Activated T-cell treated with anti-CD3 and anti-CD28 coated beads, Interleukin-2, amount 50 U/mL, for 4 hours (primary cell): ENCODE measurements around the gene GTPBP8. TPM values are rescaled to one million over a fixed set of nuclear protein-coding genes. Genes with fewer than 3 reads are reported as not detected.

Experiments used
- ATAC-seq, 2 donors: fragments of 200-7000 bp; cut with Tn5 transposase; one replicate each; pipeline ENCODE4 v1.10.0; 2021
- DNase-seq: peaks from one replicate; pipeline ENCODE4 v3.0.0-alpha.2; 2020
- H3K27me3 Mint-ChIP-seq: one replicate; pipeline ENCODE4 v1.8.0; 2021; ENCODE audit warnings: low read depth, mixed read lengths
- H3K36me3 Mint-ChIP-seq: one replicate; pipeline ENCODE4 v1.8.0; 2022; ENCODE audit warnings: mixed read lengths; ENCODE audit not compliant: insufficient read depth
- H3K4me1 Mint-ChIP-seq: one replicate; pipeline ENCODE4 v1.8.0; 2021; ENCODE audit warnings: low read depth, mixed read lengths
- H3K4me3 Mint-ChIP-seq: one replicate; pipeline ENCODE4 v1.8.0; 2021; ENCODE audit warnings: mild to moderate bottlenecking, moderate library complexity, mixed read lengths
- H3K9me3 Mint-ChIP-seq: one replicate; pipeline ENCODE4 v1.8.0; 2021; ENCODE audit warnings: mixed read lengths
- total RNA-seq, 3 donors: library from RNA; stranded (reverse); gene quantifications; one replicate each; pipeline ENCODE4 v1.2.1, GENCODE V29; 2021

GTPBP8 gene
- total RNA-seq, 3 donors from 2014 or later, result 28.1 to 28.4 (median 28.1) TPM

DNA sequence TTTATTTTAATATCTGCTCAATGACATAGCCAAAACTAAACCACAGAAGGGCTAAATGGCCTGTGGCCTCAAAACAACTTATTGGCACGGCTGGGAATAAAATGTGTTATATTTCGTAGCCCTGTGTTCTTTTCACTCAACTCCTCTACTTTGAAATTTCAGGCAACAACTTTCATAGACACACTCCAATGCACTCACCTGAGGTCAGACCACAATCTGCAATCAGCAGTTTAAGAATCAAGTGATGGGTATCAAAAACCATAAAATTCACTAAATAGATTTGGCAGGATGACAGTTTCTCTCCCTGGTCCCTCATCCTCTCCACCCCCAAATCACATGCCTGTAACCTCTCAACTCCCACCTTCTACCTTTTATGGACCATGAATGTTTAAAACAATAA lies 13.8 kb upstream of the GTPBP8 start:
- Mint-ChIP-seq H3K36me3 (no peaks in the 10 kb centered on the region), H3K4me1 (peaks cover 69% of the 10 kb centered on the region), H3K27me3 (no peaks in the 10 kb centered on the region), H3K4me3 (no peak overlapping the region), H3K9me3 (no peaks in the 10 kb centered on the region)
- DNase-seq (no peak), ATAC-seq (no peak)

- Mint-ChIP-seq H3K4me1 (peaks cover 67% of the 10 kb centered on the region), H3K27me3 (no peaks in the 10 kb centered on the region), H3K36me3 (no peaks in the 10 kb centered on the region), H3K9me3 (no peaks in the 10 kb centered on the region), H3K4me3 (no peak overlapping the region)
- ATAC-seq (no peak), DNase-seq (no peak)
Observed at GRCh38 chr3:112979244-112979832, 11.4 kb upstream of the GTPBP8 start.

DNA sequence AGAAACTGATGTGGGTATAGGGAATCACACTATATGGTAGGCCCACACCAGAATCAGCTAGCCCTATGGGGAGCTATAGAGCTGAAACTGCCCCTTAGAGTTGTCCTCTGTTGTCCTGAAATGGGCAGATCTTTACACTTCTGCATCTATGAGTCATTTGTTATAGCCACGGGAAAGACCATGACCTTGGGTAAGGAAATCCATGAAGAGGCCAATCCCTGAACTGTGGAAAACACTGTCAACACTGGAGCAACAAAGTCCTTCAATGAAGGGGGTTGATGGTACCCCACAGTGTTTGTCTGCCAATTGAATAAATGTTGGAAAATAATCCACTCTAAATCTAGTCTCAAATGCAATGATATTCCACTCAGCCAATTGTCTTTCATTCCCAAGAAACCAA lies 10.7 kb upstream of the GTPBP8 start:
- no peak for DNase-seq
- Mint-ChIP-seq H3K4me1 (peaks cover 67% of the 10 kb centered on the region), H3K27me3 (no peaks in the 10 kb centered on the region), H3K9me3 (no peaks in the 10 kb centered on the region), H3K36me3 (no peaks in the 10 kb centered on the region), H3K4me3 (no peak overlapping the region)
- no peak for ATAC-seq

GRCh38 chr3:112982710-112983109 lies 8.1 kb upstream of the GTPBP8 start:
- DNase-seq (no peak), ATAC-seq (no peak)
- Mint-ChIP-seq H3K4me3 (no peak overlapping the region), H3K4me1 (peaks cover 58% of the 10 kb centered on the region), H3K9me3 (no peaks in the 10 kb centered on the region), H3K27me3 (no peaks in the 10 kb centered on the region), H3K36me3 (no peaks in the 10 kb centered on the region)

- no peaks in the 10 kb centered on the region for H3K9me3 Mint-ChIP-seq
- H3K36me3 Mint-ChIP-seq, result no peaks in the 10 kb centered on the region
- DNase-seq, result peak; percentile 42
- H3K4me1 Mint-ChIP-seq, result peaks cover 55% of the 10 kb centered on the region
- no peaks in the 10 kb centered on the region for H3K27me3 Mint-ChIP-seq
- H3K4me3 Mint-ChIP-seq, result no peak overlapping the region
- peak in 1 of 2 donors; percentile 30 for ATAC-seq
Observed at GRCh38 chr3:112984485-112984884, 6.3 kb upstream of the GTPBP8 start.

DNA sequence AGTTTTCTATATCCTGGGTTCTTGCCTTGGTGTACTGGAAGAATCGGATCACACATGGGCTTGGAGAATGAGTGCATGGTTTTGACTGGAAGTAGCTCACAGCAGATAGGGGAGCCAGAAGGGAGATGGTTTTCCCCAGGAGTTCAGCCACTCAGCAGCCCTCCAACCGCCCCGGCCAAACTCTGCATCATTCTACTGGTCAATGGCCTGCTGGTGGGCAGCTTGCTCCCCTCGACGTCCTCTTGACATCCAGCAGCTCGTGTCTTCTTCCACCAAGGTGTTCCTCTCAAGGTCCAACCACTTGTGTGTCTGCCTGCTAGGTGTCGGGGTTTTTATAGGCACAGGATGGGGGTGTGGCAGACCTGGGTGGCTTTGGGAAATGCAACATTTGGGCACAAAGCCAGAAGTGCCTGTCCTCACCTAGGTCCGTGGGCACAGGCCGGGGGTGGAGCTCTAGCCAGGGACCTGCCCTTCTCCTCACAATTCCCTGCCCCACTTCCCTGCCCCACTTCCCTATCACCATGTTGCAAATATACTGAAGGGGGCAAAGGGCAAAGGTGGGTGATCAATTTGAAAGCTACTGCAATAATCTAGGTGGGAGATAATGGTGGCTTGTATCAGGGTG lies 3.0 kb upstream of the GTPBP8 start:
- Mint-ChIP-seq H3K9me3 (no peaks in the 10 kb centered on the region), H3K4me1 (peaks cover 68% of the 10 kb centered on the region), H3K4me3 (no peak overlapping the region), H3K36me3 (no peaks in the 10 kb centered on the region), H3K27me3 (no peaks in the 10 kb centered on the region)
- ATAC-seq (no peak), DNase-seq (no peak)

DNA sequence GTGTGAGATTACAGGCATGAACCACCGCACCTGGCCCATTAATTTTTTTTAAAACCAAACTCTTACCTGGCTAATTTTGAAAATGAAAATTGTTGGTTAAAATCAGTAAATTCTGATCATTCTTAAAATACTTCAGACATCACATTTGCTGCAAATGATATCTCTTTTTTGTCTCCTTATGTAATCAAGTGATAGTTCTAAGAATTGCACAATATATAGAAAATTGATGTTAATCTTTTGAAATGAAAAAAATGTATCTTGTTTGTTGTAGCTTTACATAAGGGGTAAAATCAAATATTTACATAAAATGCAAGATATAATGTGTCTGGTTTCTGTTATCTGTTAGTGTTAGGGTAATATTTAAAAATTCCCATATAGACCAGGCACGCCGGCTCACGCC lies 5.0 kb downstream of the GTPBP8 start:
- peaks cover 28% of the 10 kb centered on the region for H3K36me3 Mint-ChIP-seq
- no peak for ATAC-seq
- no peak overlapping the region for H3K4me3 Mint-ChIP-seq
- no peaks in the 10 kb centered on the region for H3K9me3 Mint-ChIP-seq
- no peak for DNase-seq
- H3K4me1 Mint-ChIP-seq, result peaks cover 48% of the 10 kb centered on the region
- H3K27me3 Mint-ChIP-seq, result no peaks in the 10 kb centered on the region

GRCh38 chr3:113000691-113001090 lies 9.9 kb downstream of the GTPBP8 start:
- DNase-seq, result no peak
- ATAC-seq, result no peak
- Mint-ChIP-seq H3K36me3 (peaks cover 49% of the 10 kb centered on the region), H3K4me3 (no peak overlapping the region), H3K9me3 (no peaks in the 10 kb centered on the region), H3K27me3 (no peaks in the 10 kb centered on the region), H3K4me1 (peaks cover 50% of the 10 kb centered on the region)

DNA sequence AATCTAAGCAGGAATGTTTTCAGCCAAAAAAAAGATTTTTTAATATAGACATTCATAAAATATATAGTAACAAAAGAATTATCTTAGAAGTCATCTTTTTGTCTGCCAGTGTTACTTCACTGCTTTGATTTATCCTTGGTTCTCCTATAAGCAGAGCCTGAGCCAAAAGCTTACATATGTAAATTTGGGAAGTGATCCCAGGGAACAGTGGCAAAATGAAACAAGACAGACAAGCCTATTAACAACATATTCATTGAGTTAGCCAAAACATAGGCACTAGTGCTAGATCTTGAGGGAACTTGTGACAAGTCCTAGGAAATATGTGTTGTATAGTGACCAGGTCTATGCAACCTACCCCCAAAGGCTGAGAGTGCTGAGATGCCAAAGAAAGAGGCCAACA lies 11.3 kb downstream of the GTPBP8 start:
- H3K4me1 Mint-ChIP-seq, result peaks cover 61% of the 10 kb centered on the region
- peaks cover 52% of the 10 kb centered on the region for H3K36me3 Mint-ChIP-seq
- no peaks in the 10 kb centered on the region for H3K9me3 Mint-ChIP-seq
- H3K4me3 Mint-ChIP-seq, result no peak overlapping the region
- H3K27me3 Mint-ChIP-seq, result no peaks in the 10 kb centered on the region
- DNase-seq (no peak), ATAC-seq (no peak)

DNA sequence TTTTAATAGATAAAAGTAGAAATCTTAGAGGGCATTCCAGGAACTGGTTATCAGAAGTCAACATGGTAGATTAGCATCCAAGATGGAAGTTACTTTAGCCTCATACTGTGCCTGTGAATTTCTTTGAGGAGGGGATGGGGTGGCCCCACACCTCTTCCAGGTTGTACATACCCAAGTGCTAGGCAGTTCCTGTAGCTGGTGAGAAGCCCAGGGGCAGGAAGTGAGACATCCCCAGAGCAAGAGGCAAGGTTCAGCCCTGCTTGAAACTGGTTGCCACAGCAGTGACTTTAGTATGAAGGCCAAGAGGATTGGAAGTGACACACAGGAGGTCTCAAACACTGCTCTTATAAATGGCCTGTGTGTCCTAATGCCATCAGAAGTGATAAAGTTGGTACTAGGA lies 11.9 kb downstream of the GTPBP8 start:
- H3K36me3 Mint-ChIP-seq, result peaks cover 57% of the 10 kb centered on the region

DNA sequence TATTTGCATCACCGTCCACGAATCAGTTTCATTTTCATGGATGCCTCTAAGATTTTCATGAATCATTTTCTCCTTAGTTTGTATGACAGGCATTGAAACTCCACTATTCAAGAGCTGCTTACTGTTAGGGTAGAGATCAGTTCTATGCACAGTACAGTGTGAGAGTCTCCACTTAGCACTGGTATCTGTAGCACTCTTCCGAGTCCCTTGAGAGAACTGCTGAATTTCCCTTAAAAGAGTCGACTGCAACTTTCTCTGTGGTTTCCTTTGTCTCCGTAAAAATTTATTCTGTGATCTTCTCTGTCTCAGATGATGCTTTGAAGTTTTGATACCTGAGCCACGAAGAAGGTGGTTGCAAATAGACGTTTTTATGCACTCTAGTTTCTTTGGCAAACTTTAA lies 14.8 kb downstream of the GTPBP8 start:
- ATAC-seq, result peak; percentile 95 to 96
- DNase-seq, result no peak

More for the DNA sequence above, 11.9 kb downstream of the GTPBP8 start:
- Mint-ChIP-seq H3K27me3 (no peaks in the 10 kb centered on the region), H3K9me3 (no peaks in the 10 kb centered on the region), H3K4me1 (peaks cover 66% of the 10 kb centered on the region), H3K4me3 (no peak overlapping the region)
- ATAC-seq (peak; percentile 35 to 39), DNase-seq (peak; percentile 35)

DNA sequence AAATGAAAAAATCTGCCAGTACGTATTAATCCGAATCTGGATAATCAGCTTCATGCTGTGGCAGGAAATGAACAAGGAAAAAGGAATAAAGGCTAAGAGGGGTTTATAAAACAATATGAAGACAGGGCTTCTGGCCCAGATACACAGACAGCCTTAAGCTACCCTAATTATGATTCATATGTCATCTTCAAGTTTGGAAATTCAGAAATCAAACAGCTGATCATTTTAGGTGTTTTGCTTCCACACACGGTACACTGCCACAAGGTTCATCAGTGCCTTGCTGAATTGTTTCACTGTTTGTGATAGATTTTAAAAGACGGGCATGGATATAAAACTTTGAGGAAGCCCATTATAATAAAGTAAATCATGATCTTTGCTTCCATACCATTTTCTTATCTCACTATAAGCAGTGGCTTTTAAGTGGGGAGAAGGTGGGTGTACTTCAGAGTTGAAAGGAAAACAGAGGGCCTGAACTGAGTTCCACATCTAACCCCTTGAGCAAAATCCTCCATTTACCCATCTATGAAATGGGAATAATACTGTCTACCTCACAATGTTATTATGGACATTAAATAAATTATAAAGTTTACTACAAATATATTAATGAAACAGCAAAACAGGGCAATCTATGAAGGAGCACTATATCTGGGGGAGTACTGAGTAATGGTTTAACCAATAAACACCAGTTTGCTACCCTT lies 15.7 kb downstream of the GTPBP8 start:
- peaks cover 74% of the 10 kb centered on the region for H3K4me1 Mint-ChIP-seq
- no peaks in the 10 kb centered on the region for H3K9me3 Mint-ChIP-seq
- no peaks in the 10 kb centered on the region for H3K27me3 Mint-ChIP-seq
- no peak for DNase-seq
- ATAC-seq, result peak; percentile 20 to 56
- peaks cover 66% of the 10 kb centered on the region for H3K36me3 Mint-ChIP-seq
- peak overlapping the region; percentile 70 for H3K4me3 Mint-ChIP-seq

More for the DNA sequence above, 14.8 kb downstream of the GTPBP8 start:
- Mint-ChIP-seq H3K4me3 (peak overlapping the region; percentile 70), H3K9me3 (no peaks in the 10 kb centered on the region), H3K4me1 (peaks cover 77% of the 10 kb centered on the region), H3K36me3 (peaks cover 68% of the 10 kb centered on the region), H3K27me3 (no peaks in the 10 kb centered on the region)

GRCh38 chr3:113008117-113008516 lies 17.3 kb downstream of the GTPBP8 start:
- DNase-seq, result no peak
- Mint-ChIP-seq H3K9me3 (no peaks in the 10 kb centered on the region), H3K4me3 (no peak overlapping the region), H3K36me3 (peaks cover 69% of the 10 kb centered on the region), H3K27me3 (no peaks in the 10 kb centered on the region), H3K4me1 (peaks cover 72% of the 10 kb centered on the region)
- no peak for ATAC-seq

GRCh38 chr3:113013593-113013992 lies 22.8 kb downstream of the GTPBP8 start:
- Mint-ChIP-seq H3K9me3 (no peaks in the 10 kb centered on the region), H3K4me1 (peaks cover 73% of the 10 kb centered on the region), H3K27me3 (no peaks in the 10 kb centered on the region), H3K36me3 (peaks cover 62% of the 10 kb centered on the region), H3K4me3 (peak overlapping the region; percentile 20)
- DNase-seq (no peak), ATAC-seq (no peak)
